ENCODE data around the gene R3HDM2.
A peak's percentile ranks its signal among the peaks of the same experiment; 100 is the strongest.
"Not testable (repeated sequence)": the region's sequence is repeated elsewhere in the genome, so short reads cannot be mapped to it uniquely, and the experiment has no call there.

Gene R3HDM2

DNA sequence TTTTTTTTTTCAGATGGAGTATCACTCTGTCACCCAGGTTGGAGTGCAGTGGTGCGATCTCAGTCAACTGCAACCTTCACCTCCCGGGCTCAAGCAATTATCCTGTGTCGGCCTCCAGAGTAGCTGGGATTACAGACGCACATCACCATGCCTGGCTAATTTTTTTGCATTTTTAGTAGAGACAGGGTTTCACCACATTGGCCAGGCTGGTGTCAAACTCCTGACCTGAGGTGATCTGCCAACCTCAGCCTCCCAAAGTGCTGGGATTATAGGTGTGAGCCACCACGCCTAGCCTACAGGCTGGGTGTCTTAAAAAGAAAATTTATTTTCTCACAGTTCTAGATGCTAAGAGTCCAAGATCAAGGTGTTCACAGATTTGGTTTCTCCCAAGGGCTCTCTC, 66.7 kb downstream of the R3HDM2 start:
- ATAC-seq (replicated peaks); H3K4me3 Mint-ChIP-seq; H3K27ac Mint-ChIP-seq; H3K36me3 Mint-ChIP-seq (ENCODE audit: insufficient read depth); DNase-seq; H3K9me3 Mint-ChIP-seq; H3K27me3 Mint-ChIP-seq: not testable (repeated sequence)
- peaks cover 0 to 11% of the 10 kb centered on the region in 2 donors for H3K4me1 Mint-ChIP-seq (ENCODE audit: low read depth in 2 of 2)

DNA sequence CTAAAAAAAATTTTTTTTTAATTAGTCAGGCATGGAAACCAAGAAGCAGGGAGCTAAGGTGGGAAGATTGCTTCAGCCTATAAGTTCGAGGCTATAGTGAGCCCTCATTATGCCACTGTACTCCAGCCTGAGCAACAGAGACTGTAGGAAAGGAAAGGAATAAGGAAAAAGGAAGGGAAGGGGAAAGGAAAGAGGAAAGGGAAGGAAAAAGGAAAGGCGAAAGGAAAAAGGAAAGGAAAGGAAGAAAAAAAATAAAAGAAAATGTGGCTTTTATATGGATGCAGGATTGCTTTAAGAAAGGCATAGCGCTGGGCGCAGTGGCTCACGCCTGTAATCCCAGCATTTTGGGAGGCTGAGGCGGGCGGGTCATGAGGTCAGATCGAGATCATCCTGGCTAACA, 70.4 kb downstream of the R3HDM2 start:
- no peak for ATAC-seq (replicated peaks)
- peaks cover 3% of the 10 kb centered on the region for H3K36me3 Mint-ChIP-seq (ENCODE audit: insufficient read depth)
- no peak overlapping the region for H3K27ac Mint-ChIP-seq
- no peaks in the 10 kb centered on the region for H3K27me3 Mint-ChIP-seq
- H3K4me3 Mint-ChIP-seq: no peak overlapping the region
- DNase-seq: no peak
- H3K4me1 Mint-ChIP-seq (ENCODE audit: low read depth in 2 of 2): peaks cover 0 to 15% of the 10 kb centered on the region in 2 donors
- no peaks in the 10 kb centered on the region for H3K9me3 Mint-ChIP-seq

DNA sequence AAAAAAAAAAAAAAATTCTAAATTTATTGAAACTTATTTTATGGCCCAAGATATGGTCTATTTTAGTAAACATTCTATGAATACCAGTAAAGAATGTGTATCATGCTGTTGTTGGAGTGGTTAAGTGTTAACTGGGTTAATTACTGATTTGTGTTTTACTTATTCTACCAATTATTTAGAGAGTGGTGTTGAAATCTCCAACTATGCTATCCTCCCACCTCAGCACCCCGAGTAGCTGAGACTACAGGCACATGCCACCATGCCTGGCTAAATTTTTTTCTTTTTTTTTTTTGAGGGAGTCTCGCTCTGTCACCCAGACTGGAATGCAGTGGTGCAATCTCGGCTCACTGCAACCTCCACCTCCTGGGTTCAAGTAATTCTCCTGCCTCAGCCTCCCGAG, 72.2 kb downstream of the R3HDM2 start:
- Mint-ChIP-seq H3K27me3 (no peaks in the 10 kb centered on the region), H3K36me3 (ENCODE audit: insufficient read depth) (peaks cover 9% of the 10 kb centered on the region), H3K4me1 (ENCODE audit: low read depth in 2 of 2) (peaks cover 0 to 15% of the 10 kb centered on the region in 2 donors), H3K27ac (no peak overlapping the region), H3K9me3 (no peaks in the 10 kb centered on the region), H3K4me3 (no peak overlapping the region)
- ATAC-seq (replicated peaks): no peak
- DNase-seq: no peak

DNA sequence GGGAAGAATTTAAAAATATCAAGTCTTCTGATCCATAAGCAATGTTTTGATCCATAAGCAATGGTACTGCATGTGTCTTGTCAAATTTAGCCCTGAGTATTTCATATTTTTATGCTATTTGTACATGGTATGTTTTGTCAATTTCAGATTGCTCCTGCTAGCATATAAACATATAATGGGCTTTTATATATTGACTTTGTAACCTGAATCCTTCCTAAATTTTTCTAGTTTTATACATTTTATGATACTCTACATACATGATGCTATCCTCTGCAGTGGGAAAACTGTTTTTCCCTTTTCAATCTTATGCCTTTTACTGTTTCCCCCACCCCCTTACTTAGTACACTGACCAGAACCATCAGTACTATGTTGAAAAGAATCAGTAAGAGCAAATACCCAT, 75.1 kb downstream of the R3HDM2 start:
- Mint-ChIP-seq H3K27me3 (no peaks in the 10 kb centered on the region), H3K4me1 (ENCODE audit: low read depth in 2 of 2) (peaks cover 0 to 15% of the 10 kb centered on the region in 2 donors), H3K9me3 (no peaks in the 10 kb centered on the region), H3K36me3 (ENCODE audit: insufficient read depth) (peaks cover 22% of the 10 kb centered on the region), H3K27ac (no peak overlapping the region), H3K4me3 (no peak overlapping the region)
- DNase-seq (no peak), ATAC-seq (replicated peaks) (no peak)

DNA sequence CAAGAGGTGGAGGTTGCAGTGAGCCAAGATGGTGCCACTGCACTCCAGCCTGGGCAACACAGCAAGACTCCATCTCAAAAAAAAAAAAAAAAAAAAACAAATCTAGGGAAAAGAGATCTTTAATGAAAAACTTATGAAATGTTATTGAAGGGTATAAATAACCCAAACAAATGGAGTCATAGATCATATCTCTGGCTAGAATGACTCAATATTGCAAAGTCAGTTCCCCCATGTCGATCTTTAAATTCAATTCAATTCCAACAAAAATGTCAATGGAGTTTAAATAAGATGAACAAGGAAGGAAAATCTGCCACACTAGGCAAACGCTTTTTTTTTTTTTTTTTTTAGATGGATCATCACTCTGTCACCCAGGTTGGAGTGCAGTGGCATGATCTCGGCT, 78.7 kb downstream of the R3HDM2 start:
- no peak for ATAC-seq (replicated peaks)
- DNase-seq: no peak
- Mint-ChIP-seq H3K4me1 (ENCODE audit: low read depth in 2 of 2) (peaks cover 0 to 13% of the 10 kb centered on the region in 2 donors), H3K27ac (no peak overlapping the region), H3K36me3 (ENCODE audit: insufficient read depth) (peaks cover 24% of the 10 kb centered on the region), H3K9me3 (no peaks in the 10 kb centered on the region), H3K27me3 (no peaks in the 10 kb centered on the region), H3K4me3 (no peak overlapping the region)

DNA sequence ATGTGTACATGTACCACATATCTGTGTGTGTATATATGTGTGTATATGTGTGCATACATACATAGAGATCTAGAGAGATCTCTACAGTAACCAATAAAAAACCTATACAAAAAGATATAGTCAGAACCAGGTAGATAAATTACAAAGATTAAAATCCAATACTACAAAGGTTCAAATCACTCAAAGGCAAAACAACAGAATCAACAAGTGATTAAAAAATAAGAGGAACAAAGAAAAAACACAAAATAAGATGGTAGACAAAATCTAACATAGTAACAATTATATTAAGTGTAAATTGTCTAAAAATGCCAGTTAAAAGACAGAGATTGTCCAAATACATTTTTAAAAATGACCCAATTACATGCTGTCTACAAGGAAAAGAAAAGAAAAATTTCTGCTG, 83.6 kb downstream of the R3HDM2 start:
- peak overlapping the region in 1 of 2 donors; percentile 68 for H3K27ac Mint-ChIP-seq
- H3K36me3 Mint-ChIP-seq (ENCODE audit: insufficient read depth): peaks cover 14% of the 10 kb centered on the region
- H3K27me3 Mint-ChIP-seq: no peaks in the 10 kb centered on the region
- no peak for ATAC-seq (replicated peaks)
- no peak overlapping the region for H3K4me3 Mint-ChIP-seq
- H3K4me1 Mint-ChIP-seq (ENCODE audit: low read depth in 2 of 2): peaks cover 8 to 18% of the 10 kb centered on the region in 2 donors
- no peaks in the 10 kb centered on the region for H3K9me3 Mint-ChIP-seq
- DNase-seq: no peak

DNA sequence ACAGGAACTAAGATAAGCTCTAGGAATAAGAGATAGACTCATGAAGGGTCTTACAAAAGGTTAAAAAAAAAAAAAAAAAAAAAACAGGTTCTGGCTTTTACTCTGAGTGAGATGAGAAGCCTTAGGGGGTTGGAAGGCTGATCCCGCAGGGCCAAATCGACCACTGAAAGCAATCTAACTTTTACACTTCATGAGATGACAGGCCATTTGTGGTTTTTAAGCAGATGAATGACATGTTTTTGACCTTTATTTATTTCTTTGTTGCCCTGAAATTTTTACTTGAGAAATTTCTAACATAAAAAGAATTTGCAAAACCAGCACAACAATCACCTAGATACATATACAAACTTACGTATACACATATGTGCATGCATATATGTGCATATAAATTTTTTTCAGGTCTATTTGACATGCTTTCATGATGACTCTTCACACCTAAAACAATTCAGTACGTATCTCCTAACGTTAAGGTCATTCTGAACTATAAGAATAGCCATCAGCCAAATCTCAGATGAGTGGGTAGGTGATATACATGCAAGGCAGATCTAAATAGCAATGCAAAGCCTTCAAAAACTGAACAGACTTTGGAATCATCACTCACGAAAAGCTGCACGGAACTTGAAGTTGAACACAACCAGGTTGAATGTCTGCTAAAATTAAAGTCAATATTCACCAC, 87.0 kb downstream of the R3HDM2 start:
- Mint-ChIP-seq H3K4me3 (no peak overlapping the region), H3K27me3 (no peaks in the 10 kb centered on the region), H3K36me3 (ENCODE audit: insufficient read depth) (no peaks in the 10 kb centered on the region), H3K27ac (no peak overlapping the region), H3K9me3 (no peaks in the 10 kb centered on the region), H3K4me1 (ENCODE audit: low read depth in 2 of 2) (peaks cover 7 to 8% of the 10 kb centered on the region in 2 donors)
- ATAC-seq (replicated peaks) (no peak), DNase-seq (no peak)

DNA sequence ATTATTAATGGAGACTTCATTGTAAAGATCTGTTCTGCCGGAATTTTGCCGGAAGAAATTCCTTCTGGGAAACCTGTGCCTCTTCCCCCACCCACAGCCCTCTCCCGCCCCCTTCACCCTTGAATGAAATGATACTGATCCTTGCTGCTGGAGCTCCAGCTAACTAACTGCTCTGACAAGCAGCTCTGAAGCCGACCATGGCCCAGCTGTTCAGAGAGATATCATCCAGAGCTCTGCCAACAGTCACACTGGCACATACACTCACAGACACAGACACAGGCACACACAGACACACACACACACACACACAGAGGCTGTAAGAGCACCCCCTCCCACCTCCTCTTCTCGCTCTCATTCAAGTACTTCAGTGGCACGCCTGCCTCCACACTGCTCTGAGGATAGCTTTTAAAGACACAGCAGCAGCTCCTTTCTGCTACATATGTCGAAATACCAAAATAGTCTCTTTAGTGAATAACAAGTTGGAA, 88.6 kb downstream of the R3HDM2 start:
- no peak overlapping the region for H3K27ac Mint-ChIP-seq
- H3K4me3 Mint-ChIP-seq: no peak overlapping the region
- DNase-seq (no peak), ATAC-seq (replicated peaks) (no peak)
- H3K27me3 Mint-ChIP-seq: no peaks in the 10 kb centered on the region
- no peaks in the 10 kb centered on the region for H3K36me3 Mint-ChIP-seq (ENCODE audit: insufficient read depth)
- peaks cover 6 to 8% of the 10 kb centered on the region in 2 donors for H3K4me1 Mint-ChIP-seq (ENCODE audit: low read depth in 2 of 2)
- no peaks in the 10 kb centered on the region for H3K9me3 Mint-ChIP-seq

DNA sequence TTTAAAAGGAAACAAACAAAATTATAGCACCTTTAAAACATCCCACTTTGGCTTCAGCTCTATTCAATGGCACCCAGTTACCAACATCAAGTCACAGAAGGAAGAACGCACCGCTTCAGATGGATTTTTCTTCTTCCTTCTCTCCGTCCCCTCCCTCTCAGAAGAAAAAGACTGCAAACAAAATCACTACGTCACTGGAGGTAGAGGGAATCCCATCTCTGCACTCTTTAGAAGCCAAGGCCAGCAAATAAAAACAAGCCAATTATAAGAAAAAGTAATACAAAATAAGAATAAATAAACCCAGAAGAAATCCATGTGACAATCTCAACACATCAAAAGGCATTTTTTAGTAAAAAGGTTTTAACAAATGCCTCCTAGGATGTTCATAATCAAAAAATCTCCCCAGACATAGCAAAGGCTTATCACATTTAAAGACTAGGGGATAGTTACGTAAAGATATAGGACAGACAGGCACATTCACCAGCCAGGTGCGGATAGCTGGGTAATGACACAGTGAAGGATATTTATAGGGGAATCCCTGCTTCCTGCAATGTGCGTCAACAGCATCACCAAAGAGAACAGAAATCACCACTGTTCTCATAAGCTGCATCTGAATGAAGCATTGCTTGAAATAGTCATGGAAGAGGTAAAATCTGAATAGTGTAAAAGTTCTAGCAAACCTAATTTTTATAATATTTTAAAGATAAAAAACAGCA, 89.4 kb downstream of the R3HDM2 start:
- no peaks in the 10 kb centered on the region for H3K36me3 Mint-ChIP-seq (ENCODE audit: insufficient read depth)
- DNase-seq (no peak), ATAC-seq (replicated peaks) (no peak)
- peak overlapping the region in 1 of 2 donors; percentile 28 for H3K27ac Mint-ChIP-seq
- peaks cover 4 to 8% of the 10 kb centered on the region in 2 donors for H3K4me1 Mint-ChIP-seq (ENCODE audit: low read depth in 2 of 2)
- H3K4me3 Mint-ChIP-seq: no peak overlapping the region
- no peaks in the 10 kb centered on the region for H3K9me3 Mint-ChIP-seq
- no peaks in the 10 kb centered on the region for H3K27me3 Mint-ChIP-seq

DNA sequence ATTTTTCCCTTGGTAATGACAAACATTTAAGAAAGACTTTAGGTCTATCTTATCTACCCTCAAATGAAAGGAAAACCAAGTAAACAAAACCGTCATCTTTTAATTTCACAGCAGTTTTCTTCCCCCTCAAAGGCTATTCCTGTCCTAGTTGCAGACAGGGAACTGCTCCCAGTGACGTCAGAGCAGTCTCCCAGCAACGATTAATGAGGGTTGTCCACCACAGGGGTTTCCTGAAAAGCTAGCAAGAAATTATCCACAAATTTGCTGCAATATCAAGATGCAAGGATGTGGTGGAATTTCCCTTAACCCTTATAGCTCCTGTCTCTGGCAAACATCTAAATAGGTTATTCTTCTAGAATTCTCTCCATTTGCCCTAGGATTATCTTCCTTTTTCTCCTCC, 90.7 kb downstream of the R3HDM2 start:
- ATAC-seq (replicated peaks) (no peak), DNase-seq (no peak)
- Mint-ChIP-seq H3K9me3 (no peaks in the 10 kb centered on the region), H3K36me3 (ENCODE audit: insufficient read depth) (peaks cover 2% of the 10 kb centered on the region), H3K27me3 (no peaks in the 10 kb centered on the region), H3K4me3 (no peak overlapping the region), H3K27ac (peak overlapping the region in 1 of 2 donors; percentile 69), H3K4me1 (ENCODE audit: low read depth in 2 of 2) (peaks cover 4 to 8% of the 10 kb centered on the region in 2 donors)

DNA sequence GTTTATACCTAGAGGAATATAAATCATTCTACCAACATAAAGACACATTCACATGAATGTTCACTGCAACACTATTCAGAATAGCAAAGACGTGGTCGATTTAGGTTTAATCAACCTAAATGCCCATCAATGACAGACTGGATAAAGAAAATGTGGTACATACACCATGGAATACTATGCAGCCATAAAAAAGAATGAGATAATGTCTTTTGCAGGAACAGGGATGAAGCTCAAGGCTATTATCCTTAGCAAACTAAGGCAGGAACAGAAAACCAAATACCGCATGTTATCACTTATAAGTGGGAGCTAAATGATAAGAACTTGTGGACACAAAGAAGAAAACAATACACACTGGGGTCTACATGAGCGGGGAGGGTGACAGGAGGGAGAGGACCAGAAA, 94.5 kb downstream of the R3HDM2 start:
- not testable (repeated sequence) for DNase-seq; H3K27ac Mint-ChIP-seq; H3K4me1 Mint-ChIP-seq (ENCODE audit: low read depth in 2 of 2); H3K9me3 Mint-ChIP-seq; H3K4me3 Mint-ChIP-seq; H3K27me3 Mint-ChIP-seq; ATAC-seq (replicated peaks)
- H3K36me3 Mint-ChIP-seq (ENCODE audit: insufficient read depth): peaks cover 11% of the 10 kb centered on the region

DNA sequence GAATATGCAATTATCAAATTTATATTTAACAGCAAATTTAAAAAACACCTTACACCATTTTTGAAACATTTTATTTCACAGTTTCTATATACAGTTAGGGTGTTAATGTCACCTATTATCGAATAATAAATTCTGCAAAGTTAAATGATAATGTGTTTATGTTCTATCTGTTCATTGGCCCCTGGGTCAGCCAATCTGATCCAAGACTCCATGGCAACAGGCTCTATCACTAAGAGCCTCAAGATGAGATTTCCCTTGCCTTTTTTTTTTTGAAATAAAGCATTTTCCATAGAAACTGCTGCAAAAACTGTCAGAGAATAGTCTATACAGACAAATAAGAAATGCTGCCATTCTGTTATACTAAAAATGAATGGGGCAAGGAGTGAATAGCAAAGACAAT, 96.6 kb downstream of the R3HDM2 start:
- Mint-ChIP-seq H3K27ac (no peak overlapping the region), H3K9me3 (no peaks in the 10 kb centered on the region), H3K36me3 (ENCODE audit: insufficient read depth) (peaks cover 20% of the 10 kb centered on the region), H3K4me1 (ENCODE audit: low read depth in 2 of 2) (no peaks in the 10 kb centered on the region), H3K27me3 (no peaks in the 10 kb centered on the region), H3K4me3 (no peak overlapping the region)
- DNase-seq: no peak
- no peak for ATAC-seq (replicated peaks)

DNA sequence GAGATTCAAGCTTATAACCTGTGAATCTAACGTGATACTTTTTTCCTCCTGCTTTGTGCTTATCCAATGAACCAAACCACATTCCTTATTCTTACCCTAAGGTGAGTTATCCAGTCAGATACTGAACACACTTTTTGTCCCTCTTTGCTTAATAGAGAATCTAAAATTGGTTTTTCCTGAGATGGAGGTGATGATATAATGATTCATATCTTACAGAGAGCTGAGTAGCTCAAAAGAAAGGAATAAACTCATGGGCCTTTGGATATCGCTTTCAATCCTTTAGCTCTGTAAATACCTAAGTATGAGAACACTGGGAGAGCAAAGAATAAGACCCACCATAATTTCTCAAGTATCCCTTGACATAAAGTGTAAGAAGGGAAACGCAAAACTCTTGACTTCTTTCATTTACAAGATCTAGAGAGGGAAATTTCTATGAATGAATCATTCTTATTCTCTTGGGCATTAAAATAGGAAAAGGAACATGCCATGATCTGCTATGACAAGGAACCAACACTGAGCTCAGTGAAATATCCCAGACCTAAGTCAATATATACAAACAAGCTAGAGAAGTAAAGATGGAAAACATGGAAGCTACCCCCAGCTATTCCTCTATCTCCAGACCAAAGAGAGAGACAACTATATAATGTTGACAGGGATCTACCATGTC, 98.1 kb downstream of the R3HDM2 start:
- ATAC-seq (replicated peaks): no peak
- Mint-ChIP-seq H3K36me3 (ENCODE audit: insufficient read depth) (peaks cover 23% of the 10 kb centered on the region), H3K27ac (no peak overlapping the region), H3K4me1 (ENCODE audit: low read depth in 2 of 2) (no peaks in the 10 kb centered on the region), H3K4me3 (no peak overlapping the region), H3K9me3 (no peaks in the 10 kb centered on the region), H3K27me3 (no peaks in the 10 kb centered on the region)
- no peak for DNase-seq

DNA sequence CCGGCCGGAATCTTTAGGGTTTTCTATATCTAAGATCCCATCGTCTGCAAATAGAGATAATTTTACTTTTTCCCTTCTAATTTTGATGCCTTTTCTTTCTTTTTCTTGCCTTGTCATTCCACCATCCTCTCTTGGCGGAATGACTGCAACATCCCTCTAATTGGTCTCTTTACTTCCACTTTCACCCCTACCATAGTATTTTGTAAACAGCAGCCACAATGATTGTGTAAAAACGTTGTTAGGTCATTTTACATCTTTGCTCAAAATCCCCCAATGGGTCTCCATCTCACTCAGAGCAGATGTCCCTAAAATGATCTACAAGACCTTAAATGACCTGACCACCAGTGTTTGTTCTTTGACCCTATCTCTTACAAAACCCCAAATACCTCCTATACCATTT, 99.9 kb downstream of the R3HDM2 start:
- H3K27ac Mint-ChIP-seq: no peak overlapping the region
- H3K4me1 Mint-ChIP-seq (ENCODE audit: low read depth in 2 of 2): peaks cover 2 to 7% of the 10 kb centered on the region in 2 donors
- DNase-seq: no peak

More for the DNA sequence above, 99.9 kb downstream of the R3HDM2 start:
- H3K36me3 Mint-ChIP-seq (ENCODE audit: insufficient read depth): peaks cover 29% of the 10 kb centered on the region
- no peak for ATAC-seq (replicated peaks)
- no peaks in the 10 kb centered on the region for H3K9me3 Mint-ChIP-seq
- no peak overlapping the region for H3K4me3 Mint-ChIP-seq
- no peaks in the 10 kb centered on the region for H3K27me3 Mint-ChIP-seq
